GM12892 (cell line): ENCODE data around the gene SZRD1.

Experiments used
- POLR2A ChIP-seq: IDR thresholded peaks from 2 replicates; pipeline ENCODE4 v1.6.1; 2011; ENCODE audit warnings: low read depth, low read length, control low read depth
- POLR2AphosphoS5 ChIP-seq: IDR thresholded peaks from 2 replicates; pipeline ENCODE4 v1.6.1; 2011; ENCODE audit warnings: low read depth, low read length, control low read depth
- TAF1 ChIP-seq: IDR thresholded peaks from 2 replicates; pipeline ENCODE4 v1.6.1; 2011; ENCODE audit warnings: low read depth, mild to moderate bottlenecking, control low read depth, low read length, borderline replicate concordance

DNA sequence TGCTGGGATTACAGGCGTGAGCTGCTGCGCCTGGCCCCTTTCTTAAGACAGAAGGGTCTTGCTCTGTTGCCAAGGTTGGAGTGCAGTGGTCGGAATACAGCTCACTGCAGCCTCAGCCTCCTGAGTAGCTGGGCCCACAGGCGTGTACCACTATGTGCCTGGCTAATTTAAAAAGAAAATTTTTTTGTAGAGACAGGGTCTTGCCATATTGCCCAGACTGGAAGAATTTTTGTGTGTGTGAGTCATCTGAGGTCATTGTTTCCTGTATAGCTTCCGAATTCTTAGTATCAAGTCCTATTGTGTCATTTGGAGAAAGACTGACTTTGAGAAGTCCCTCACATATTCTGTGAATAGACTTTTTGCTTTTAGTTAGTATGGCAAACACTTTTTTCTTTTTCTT is 4.7 kb downstream of the SZRD1 start:
- TF ChIP-seq POLR2AphosphoS5 (no peak), POLR2A (no peak), TAF1 (no peak)
